ENCODE data around the gene APLP2. TPM values are rescaled to one million over a fixed set of nuclear protein-coding genes. Genes with fewer than 3 reads are reported as not detected.
"Not testable (repeated sequence)": the region's sequence is repeated elsewhere in the genome, so short reads cannot be mapped to it uniquely, and the experiment has no call there.

The APLP2 gene
- total and polyA plus RNA-seq, 4 experiments from 2014 or later: 33.0 to 65.3 (median 50.3) TPM

DNA sequence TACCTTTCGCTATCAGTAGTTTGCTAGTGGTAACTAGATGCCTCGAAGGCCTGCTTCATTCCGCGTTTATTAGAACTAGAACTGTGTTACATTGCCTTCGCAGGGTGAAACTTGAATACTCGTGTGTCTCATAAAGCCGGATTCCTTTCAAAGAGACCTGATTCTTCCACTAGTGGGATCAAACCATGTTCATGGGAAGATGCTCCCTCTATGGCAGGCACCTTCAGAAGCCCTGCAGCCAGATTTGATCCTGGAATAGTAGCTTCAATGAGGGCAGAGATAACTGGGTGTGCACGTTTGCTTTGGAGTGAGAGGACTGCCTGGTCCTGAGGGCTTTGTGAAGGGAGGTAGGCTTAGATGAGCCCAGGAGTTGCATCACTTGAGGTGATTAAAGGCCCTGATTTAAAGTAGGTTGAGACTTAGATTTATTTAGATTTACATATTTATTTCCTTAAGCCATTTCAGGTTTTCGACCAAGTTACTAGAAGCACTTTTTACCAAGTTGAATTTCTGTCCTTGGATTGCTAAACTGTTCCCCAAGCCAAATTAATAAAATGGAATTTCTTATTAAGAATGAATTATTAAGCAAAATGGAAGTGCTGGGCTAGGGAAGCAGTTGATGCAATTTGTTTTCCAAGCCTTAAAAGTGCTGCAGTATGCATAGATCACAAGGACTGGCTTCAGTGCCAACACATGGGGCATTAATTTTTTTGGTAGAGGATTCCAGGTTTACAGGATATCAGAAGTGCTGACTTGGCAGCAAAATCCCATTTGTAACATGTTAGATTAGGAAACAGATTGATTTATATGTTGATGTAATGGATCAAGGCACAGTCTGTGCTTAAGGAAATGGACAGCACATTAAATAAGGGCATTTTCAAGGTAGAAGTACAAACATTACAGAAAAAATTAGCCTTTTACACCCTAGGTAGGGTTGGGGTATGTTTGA, 32.9 kb downstream of the APLP2 start:
- no peak overlapping the region for H3K4me3 ChIP-seq (ENCODE audit: low read length in 2 of 2)
- no peaks in the 10 kb centered on the region for H3K27me3 ChIP-seq (ENCODE audit: insufficient read depth, low read length)
- no peaks in the 10 kb centered on the region for H3K9me3 ChIP-seq (ENCODE audit: control insufficient read depth in 1 of 2, low read length in 2 of 2)
- H3K4me1 ChIP-seq (ENCODE audit: insufficient read depth, low read length): no peaks in the 10 kb centered on the region
- H3K27ac Mint-ChIP-seq: no peak overlapping the region
- H3K36me3 ChIP-seq (ENCODE audit: insufficient read depth, low read length): no peaks in the 10 kb centered on the region
- H3K36me3 Mint-ChIP-seq: peaks cover 2 to 14% of the 10 kb centered on the region in 2 donors
- no peak overlapping the region for H3K27ac ChIP-seq (ENCODE audit: low read depth, low read length)
- no peaks in the 10 kb centered on the region for H3K27me3 Mint-ChIP-seq
- H3K4me3 Mint-ChIP-seq: no peak overlapping the region
- intact Hi-C loops (cut with micrococcal nuclease): no loop called here
- ChIA-PET POLR2A (ENCODE audit: partially characterized antibody) (interaction anchor here (0.8 kb wide), 1 partner anchor 15 kb away, joined by 3 read pairs; no protein-coding TSS in a partner anchor), CTCF (ENCODE audit: partially characterized antibody) (no interaction called here)
- no peak for DNase-seq
- peaks cover 4 to 9% (median 5%) of the 10 kb centered on the region in 4 donors for H3K4me1 Mint-ChIP-seq
- peaks cover 0 to 4% (median 0%) of the 10 kb centered on the region in 8 donors for H3K9me3 Mint-ChIP-seq

GRCh38 chr11:130103296-130103814, 33.7 kb downstream of the APLP2 start:
- Histone ChIP-seq H3K4me1 (ENCODE audit: insufficient read depth, low read length) (no peaks in the 10 kb centered on the region), H3K27me3 (ENCODE audit: insufficient read depth, low read length) (no peaks in the 10 kb centered on the region), H3K9me3 (ENCODE audit: control insufficient read depth in 1 of 2, low read length in 2 of 2) (no peaks in the 10 kb centered on the region), H3K4me3 (ENCODE audit: low read length in 2 of 2) (no peak overlapping the region), H3K36me3 (ENCODE audit: insufficient read depth, low read length) (no peaks in the 10 kb centered on the region), H3K27ac (ENCODE audit: low read depth, low read length) (no peak overlapping the region)
- Mint-ChIP-seq H3K4me1 (peaks cover 4 to 9% (median 5%) of the 10 kb centered on the region in 4 donors), H3K9me3 (peaks cover 0 to 4% (median 0%) of the 10 kb centered on the region in 8 donors), H3K36me3 (peaks cover 2 to 14% of the 10 kb centered on the region in 2 donors), H3K27ac (no peak overlapping the region), H3K4me3 (no peak overlapping the region), H3K27me3 (no peaks in the 10 kb centered on the region)
- ChIA-PET POLR2A (ENCODE audit: partially characterized antibody) (interaction anchor here (0.8 kb wide), 1 partner anchor 16 kb away, joined by 3 read pairs; no protein-coding TSS in a partner anchor), CTCF (ENCODE audit: partially characterized antibody) (no interaction called here)
- intact Hi-C loops (cut with micrococcal nuclease): no loop called here
- no peak for DNase-seq

DNA sequence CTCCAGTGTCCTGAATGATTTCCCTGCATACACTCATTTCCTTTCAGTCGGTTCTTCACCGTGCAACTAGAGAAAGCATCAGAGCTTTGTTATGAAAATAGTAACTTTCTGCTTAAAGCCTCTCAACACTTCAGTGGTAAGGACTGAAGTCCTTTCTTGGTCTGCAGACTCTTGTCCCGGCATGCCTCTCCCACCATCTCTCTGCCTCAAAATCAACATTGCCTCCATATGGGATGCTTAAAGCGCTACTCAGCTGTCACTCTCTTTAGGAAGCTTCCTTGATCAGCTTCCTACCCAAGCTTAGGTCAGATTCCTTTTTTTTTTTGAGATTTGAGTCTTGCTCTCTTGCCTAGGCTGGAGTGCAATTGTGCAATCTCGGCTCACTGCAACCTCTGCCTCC, 36.7 kb downstream of the APLP2 start:
- H3K27ac ChIP-seq (ENCODE audit: low read depth, low read length): no peak overlapping the region
- peaks cover 6% of the 10 kb centered on the region for H3K36me3 ChIP-seq (ENCODE audit: insufficient read depth, low read length)
- H3K4me1 ChIP-seq (ENCODE audit: insufficient read depth, low read length): no peaks in the 10 kb centered on the region
- Mint-ChIP-seq H3K9me3 (no peaks in the 10 kb centered on the region), H3K27ac (no peak overlapping the region), H3K36me3 (peaks cover 21 to 31% of the 10 kb centered on the region in 2 donors), H3K27me3 (no peaks in the 10 kb centered on the region), H3K4me3 (peak overlapping the region in 1 of 8 donors; percentile 2), H3K4me1 (peaks cover 0 to 5% (median 3%) of the 10 kb centered on the region in 4 donors)
- H3K4me3 ChIP-seq (ENCODE audit: low read length in 2 of 2): no peak overlapping the region
- no peak for DNase-seq
- ChIA-PET CTCF (ENCODE audit: partially characterized antibody) (no interaction called here), POLR2A (ENCODE audit: partially characterized antibody) (interaction anchor here (1.2 kb wide), 1 partner anchor 103 kb away, joined by 3 read pairs; no protein-coding TSS in a partner anchor)
- H3K9me3 ChIP-seq (ENCODE audit: control insufficient read depth in 1 of 2, low read length in 2 of 2): no peaks in the 10 kb centered on the region
- H3K27me3 ChIP-seq (ENCODE audit: insufficient read depth, low read length): no peaks in the 10 kb centered on the region
- intact Hi-C loops (cut with micrococcal nuclease): no loop called here

DNA sequence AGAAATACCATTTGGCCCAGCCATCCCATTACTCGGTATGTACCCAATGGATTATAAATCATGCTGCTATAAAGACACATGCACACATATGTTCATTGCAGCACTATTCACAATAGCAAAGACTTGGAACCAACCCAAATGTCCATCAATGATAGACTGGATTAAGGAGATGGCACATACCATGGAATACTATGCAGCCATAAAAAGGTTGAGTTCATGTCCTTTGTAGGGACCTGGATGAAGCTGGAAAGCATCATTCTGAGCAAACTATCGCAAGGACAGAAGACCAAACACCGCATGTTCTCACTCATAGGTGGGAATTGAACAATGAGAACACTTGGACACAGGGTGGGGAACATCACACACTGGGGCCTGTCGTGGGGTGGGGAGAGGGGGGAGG, 39.0 kb downstream of the APLP2 start:
- CTCF ChIA-PET (ENCODE audit: partially characterized antibody); H3K27me3 ChIP-seq (ENCODE audit: insufficient read depth, low read length); H3K4me1 Mint-ChIP-seq; H3K36me3 ChIP-seq (ENCODE audit: insufficient read depth, low read length); intact Hi-C loops (cut with micrococcal nuclease); H3K27ac Mint-ChIP-seq; H3K4me3 Mint-ChIP-seq; H3K4me1 ChIP-seq (ENCODE audit: insufficient read depth, low read length); H3K9me3 Mint-ChIP-seq; H3K4me3 ChIP-seq (ENCODE audit: low read length in 2 of 2); DNase-seq; H3K27me3 Mint-ChIP-seq; POLR2A ChIA-PET (ENCODE audit: partially characterized antibody); H3K9me3 ChIP-seq (ENCODE audit: control insufficient read depth in 1 of 2, low read length in 2 of 2); H3K27ac ChIP-seq (ENCODE audit: low read depth, low read length): not testable (repeated sequence)
- peaks cover 37 to 45% of the 10 kb centered on the region in 2 donors for H3K36me3 Mint-ChIP-seq

- H3K9me3 ChIP-seq (ENCODE audit: control insufficient read depth in 1 of 2, low read length in 2 of 2): no peaks in the 10 kb centered on the region
- H3K27me3 Mint-ChIP-seq: no peaks in the 10 kb centered on the region
- H3K27ac ChIP-seq (ENCODE audit: low read depth, low read length): no peak overlapping the region
- H3K27me3 ChIP-seq (ENCODE audit: insufficient read depth, low read length): no peaks in the 10 kb centered on the region
- H3K4me1 ChIP-seq (ENCODE audit: insufficient read depth, low read length): no peaks in the 10 kb centered on the region
- H3K4me3 Mint-ChIP-seq: no peak overlapping the region
- no peak overlapping the region for H3K4me3 ChIP-seq (ENCODE audit: low read length in 2 of 2)
- H3K36me3 Mint-ChIP-seq: peaks cover 40 to 45% of the 10 kb centered on the region in 2 donors
- DNase-seq: no peak
- H3K36me3 ChIP-seq (ENCODE audit: insufficient read depth, low read length): peaks cover 6% of the 10 kb centered on the region
- H3K27ac Mint-ChIP-seq: peak overlapping the region in 1 of 7 donors; percentile 57
- CTCF ChIA-PET (ENCODE audit: partially characterized antibody): interaction anchor here (0.8 kb wide), 1 partner anchor 23 kb away, joined by 4 read pairs; no protein-coding TSS in a partner anchor
- peaks cover 0 to 4% (median 1%) of the 10 kb centered on the region in 4 donors for H3K4me1 Mint-ChIP-seq
- POLR2A ChIA-PET (ENCODE audit: partially characterized antibody): interaction anchor here (1.1 kb wide), 1 partner anchor 9 kb away, joined by 4 read pairs; no protein-coding TSS in a partner anchor
- intact Hi-C loops (cut with micrococcal nuclease): no loop called here
- no peaks in the 10 kb centered on the region for H3K9me3 Mint-ChIP-seq
These were observed 39.7 kb downstream of the APLP2 start for GRCh38 chr11:130109386-130109785.

DNA sequence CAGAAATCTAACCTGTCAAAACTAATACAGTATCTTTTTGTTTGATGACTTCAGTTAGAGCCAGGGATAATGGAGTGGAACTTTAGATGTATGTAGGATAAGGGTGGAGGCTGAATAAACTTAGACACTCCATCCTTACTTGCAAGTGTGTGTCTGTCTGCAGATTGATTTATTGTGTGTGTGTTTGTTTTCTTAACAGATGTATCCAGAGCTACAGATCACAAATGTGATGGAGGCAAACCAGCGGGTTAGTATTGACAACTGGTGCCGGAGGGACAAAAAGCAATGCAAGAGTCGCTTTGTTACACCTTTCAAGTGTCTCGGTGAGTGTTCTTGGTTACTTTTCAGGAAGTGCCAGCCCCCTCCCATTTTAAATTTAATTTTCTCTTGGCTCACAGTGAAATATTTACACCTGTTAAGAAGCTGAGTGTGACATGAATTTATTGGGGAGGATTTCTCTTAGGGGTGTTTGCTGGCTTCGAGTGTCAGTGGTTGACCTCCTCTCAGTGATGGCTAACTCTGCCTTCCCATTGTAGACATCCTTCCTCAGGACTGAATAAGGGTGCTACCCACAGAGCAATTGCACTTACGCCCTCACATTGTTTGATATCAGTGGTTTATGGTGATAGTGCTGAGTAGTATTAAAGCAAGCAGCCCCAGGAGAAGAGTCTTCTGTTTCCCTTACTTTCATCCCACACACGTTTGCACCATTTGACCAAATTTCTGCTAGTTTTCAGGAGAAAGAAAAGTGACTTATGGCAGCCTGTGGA, 40.8 kb downstream of the APLP2 start:
- Histone ChIP-seq H3K9me3 (ENCODE audit: control insufficient read depth in 1 of 2, low read length in 2 of 2) (no peaks in the 10 kb centered on the region), H3K36me3 (ENCODE audit: insufficient read depth, low read length) (peaks cover 6% of the 10 kb centered on the region), H3K27ac (ENCODE audit: low read depth, low read length) (no peak overlapping the region), H3K27me3 (ENCODE audit: insufficient read depth, low read length) (no peaks in the 10 kb centered on the region), H3K4me3 (ENCODE audit: low read length in 2 of 2) (no peak overlapping the region), H3K4me1 (ENCODE audit: insufficient read depth, low read length) (no peaks in the 10 kb centered on the region)
- CTCF ChIA-PET (ENCODE audit: partially characterized antibody): interaction anchor here (0.8 kb wide), 1 partner anchor 22 kb away, joined by 4 read pairs; no protein-coding TSS in a partner anchor
- H3K27ac Mint-ChIP-seq: no peak overlapping the region
- POLR2A ChIA-PET (ENCODE audit: partially characterized antibody): no interaction called here
- H3K27me3 Mint-ChIP-seq: no peaks in the 10 kb centered on the region
- H3K9me3 Mint-ChIP-seq: no peaks in the 10 kb centered on the region
- intact Hi-C loops (cut with micrococcal nuclease): no loop called here
- H3K4me3 Mint-ChIP-seq: no peak overlapping the region
- H3K36me3 Mint-ChIP-seq: peaks cover 40 to 45% of the 10 kb centered on the region in 2 donors
- no peak for DNase-seq
- peaks cover 0 to 4% (median 1%) of the 10 kb centered on the region in 4 donors for H3K4me1 Mint-ChIP-seq
